Adrenal gland (tissue), 12 donors: ENCODE results near the gene CFAP221. TPM values are rescaled to one million over a fixed set of nuclear protein-coding genes. Genes with fewer than 3 reads are reported as not detected.

Experiments
- DNase-seq, 7 donors: peaks; one replicate each; pipeline ENCODE4 v3.0.0-alpha.2; 2019 to 2020
- H3K27ac ChIP-seq, 5 donors: fragments of 200-600 bp; sonication (generic) in 4 of 5; 1 replicate in 3 of 5; 2 replicates in 2 of 5; pipeline versions ENCODE4 v1.5.1 to v1.8.0; 2016 to 2020; ENCODE audit warnings: mild to moderate bottlenecking in 1 of 5
- H3K27me3 ChIP-seq: fragments of 200-600 bp; 2 replicates; pipeline ENCODE4 v1.8.0; 2021
- H3K36me3 ChIP-seq, 2 donors: fragments of 200-600 bp; replicated peaks in 1 of 2; 1 replicate in 1 of 2; 2 replicates in 1 of 2; pipeline versions ENCODE4 v1.5.1 to v1.8.0; 2018 to 2022
- H3K4me1 ChIP-seq, 2 donors: fragments of 200-600 bp; replicated peaks in 1 of 2; 1 replicate in 1 of 2; 2 replicates in 1 of 2; pipeline versions ENCODE4 v1.5.1 to v1.8.0; 2018 to 2021
- H3K4me3 ChIP-seq, 4 donors: fragments of 200-600 bp; sonication (generic) in 3 of 4; one replicate each; pipeline ENCODE4 v1.5.1; 2016 to 2018
- H3K9me3 ChIP-seq, 3 donors: fragments of 200-600 bp; sonication (generic) in 1 of 3; replicated peaks in 1 of 3; 1 replicate in 2 of 3; 2 replicates in 1 of 3; pipeline versions ENCODE4 v1.5.1 to v1.8.0; 2016 to 2021
- CTCF ChIP-seq, 6 experiments: fragments of 450-650 bp in 4 of 6; fragments of 200-600 bp in 2 of 6; sonication (generic) in 1 of 6; IDR thresholded peaks; 1 replicate in 5 of 6; 2 replicates in 1 of 6; pipeline versions ENCODE4 v1.5.1 to v1.8.0; 2016 to 2021; ENCODE audit warnings: antibody characterized with exemption in 6 of 6, mild to moderate bottlenecking in 2 of 6, moderate library complexity in 1 of 6
- POLR2A ChIP-seq, 2 donors: fragments of 450-650 bp; IDR thresholded peaks; one replicate each; pipeline ENCODE4 v1.6.1; 2017; ENCODE audit warnings: antibody characterized with exemption in 2 of 2, mild to moderate bottlenecking in 2 of 2, moderate library complexity in 1 of 2
- WGBS, 4 donors: extraction: QIAGEN DNeasy Blood & Tissue Kit in 2 of 4; methylation state at CpG; one replicate each; pipeline versions ENCODE4 v1.1.5 to v1.1.7; 2013 to 2017; 5-methylcytosine and 5-hydroxymethylcytosine counted together
- intact Hi-C, 2 donors: fragments of 100-400 bp; cut with DNase I; formaldehyde crosslinking; loops; one replicate each; pipeline versions ENCODE4 v1.14.1 to v1.15.0; 2022 to 2023
- polyA plus RNA-seq, 3 donors: library from polyadenylated mRNA; stranded (reverse); fragments of 200-250 nt in 2 of 3; fragments of 350-450 nt in 1 of 3; fragmentation: Illumina TruSeq in 1 of 3; extraction: RNeasy Lipid Tissue Mini Kit (QIAGEN cat#74804) in 1 of 3; gene quantifications; one replicate each; pipeline ENCODE4 v1.2.3, GENCODE V29; 2013 to 2014
- total RNA-seq, 9 donors: library from RNA; depleted of rRNA in 4 of 9; stranded (reverse); fragments of >200 nt in 4 of 9; fragments of 120-200 nt in 1 of 9; fragmentation: NEBNext Ultra II Directional in 1 of 9; extraction: Animal tissue kit (Norgen Biotek cat#: 25700) in 1 of 9; gene quantifications; one replicate each; pipeline versions ENCODE4 v1.1.0 to v1.2.4, GENCODE V29; 2013 to 2023
- donor health status: healthy with polysubstance abuse.
- donor health status: Bipolar disorder and iron deficiency.
- donor health status: DM: yes; HTN: yes; CAD: no.
- donor health status: DM: no; HTN: no; CAD: no.
- donor health status: DM: no; HTN: no; CAD: no.
- donor health status: DM: yes; HTN: yes; CAD: no.

Gene CFAP221
- total and polyA plus RNA-seq, 12 donors: 1.1 to 14.0 (median 4.4) TPM

GRCh38 chr2:119517433-119517832, 26.8 kb upstream of the CFAP221 start:
- Histone ChIP-seq H3K27me3 (peaks cover 4% of the 10 kb centered on the region), H3K27ac (no peak overlapping the region), H3K9me3 (no peaks in the 10 kb centered on the region), H3K36me3 (no peaks in the 10 kb centered on the region), H3K4me1 (no peaks in the 10 kb centered on the region), H3K4me3 (no peak overlapping the region)
- peak; percentile 63 to 83 (median 74) for DNase-seq
- intact Hi-C loops: loop anchor here in 1 of 2 donors (5.0 kb wide), 1 partner anchor 140 kb away; no protein-coding TSS in a partner anchor
- peak; percentile 49 to 82 (median 70) for TF ChIP-seq CTCF (IDR thresholded peaks at IDR 0.05)
- TF ChIP-seq POLR2A (IDR thresholded peaks at IDR 0.05): no peak
- 28 to 51% (median 37%) methylated on average over 7 of the region's 7 CpGs for WGBS, 4 donors

GRCh38 chr2:119518401-119519056, 25.7 kb upstream of the CFAP221 start:
- TF ChIP-seq POLR2A (IDR thresholded peaks at IDR 0.05) (no peak), CTCF (IDR thresholded peaks at IDR 0.05) (no peak)
- 86 to 92% (median 89%) methylated on average over 9 to 10 of the region's 10 CpGs for WGBS, 4 donors
- intact Hi-C loops: loop anchor here in 1 of 2 donors (5.0 kb wide), 1 partner anchor 139 kb away; no protein-coding TSS in a partner anchor
- H3K27ac ChIP-seq: no peak overlapping the region
- H3K36me3 ChIP-seq: no peaks in the 10 kb centered on the region
- no peaks in the 10 kb centered on the region for H3K9me3 ChIP-seq
- DNase-seq: no peak
- H3K4me3 ChIP-seq: no peak overlapping the region
- peaks cover 15% of the 10 kb centered on the region for H3K27me3 ChIP-seq
- no peaks in the 10 kb centered on the region for H3K4me1 ChIP-seq

GRCh38 chr2:119519057-119519408, 25.2 kb upstream of the CFAP221 start:
- Histone ChIP-seq H3K36me3 (no peaks in the 10 kb centered on the region), H3K9me3 (no peaks in the 10 kb centered on the region), H3K4me3 (no peak overlapping the region), H3K27ac (no peak overlapping the region), H3K27me3 (peaks cover 20% of the 10 kb centered on the region), H3K4me1 (no peaks in the 10 kb centered on the region)
- TF ChIP-seq CTCF (IDR thresholded peaks at IDR 0.05): no peak
- no peak for TF ChIP-seq POLR2A (IDR thresholded peaks at IDR 0.05)
- 88 to 97% (median 92%) methylated on average over 10 of the region's 10 CpGs for WGBS, 4 donors
- no peak for DNase-seq
- intact Hi-C loops: loop anchor here in 1 of 2 donors (5.0 kb wide), 1 partner anchor 138 kb away; no protein-coding TSS in a partner anchor

- Histone ChIP-seq H3K36me3 (no peaks in the 10 kb centered on the region), H3K27me3 (peaks cover 28% of the 10 kb centered on the region), H3K4me1 (no peaks in the 10 kb centered on the region), H3K9me3 (no peaks in the 10 kb centered on the region), H3K27ac (no peak overlapping the region), H3K4me3 (no peak overlapping the region)
- no peak for DNase-seq
- TF ChIP-seq POLR2A (IDR thresholded peaks at IDR 0.05) (no peak), CTCF (IDR thresholded peaks at IDR 0.05) (no peak)
- 70 to 78% (median 74%) methylated on average over 3 of the region's 3 CpGs for WGBS, 4 donors
- intact Hi-C loops: loop anchor here in 1 of 2 donors (10.0 kb wide), 1 partner anchor 144 kb away; no protein-coding TSS in a partner anchor
Observed at GRCh38 chr2:119520696-119521432, 23.4 kb upstream of the CFAP221 start.
